AML-193 (cell line): ENCODE data around the gene HNRNPA2B1.
A peak's percentile ranks its signal among the peaks of the same experiment; 100 is the strongest.
"Not testable (repeated sequence)": the region's sequence is repeated elsewhere in the genome, so short reads cannot be mapped to it uniquely, and the experiment has no call there.

Source experiments
- DNase-seq, 2 experiments: peaks; one replicate each; lab custom pipeline; 2025; lab: John Stamatoyannopoulos, UW

HNRNPA2B1 gene

DNA sequence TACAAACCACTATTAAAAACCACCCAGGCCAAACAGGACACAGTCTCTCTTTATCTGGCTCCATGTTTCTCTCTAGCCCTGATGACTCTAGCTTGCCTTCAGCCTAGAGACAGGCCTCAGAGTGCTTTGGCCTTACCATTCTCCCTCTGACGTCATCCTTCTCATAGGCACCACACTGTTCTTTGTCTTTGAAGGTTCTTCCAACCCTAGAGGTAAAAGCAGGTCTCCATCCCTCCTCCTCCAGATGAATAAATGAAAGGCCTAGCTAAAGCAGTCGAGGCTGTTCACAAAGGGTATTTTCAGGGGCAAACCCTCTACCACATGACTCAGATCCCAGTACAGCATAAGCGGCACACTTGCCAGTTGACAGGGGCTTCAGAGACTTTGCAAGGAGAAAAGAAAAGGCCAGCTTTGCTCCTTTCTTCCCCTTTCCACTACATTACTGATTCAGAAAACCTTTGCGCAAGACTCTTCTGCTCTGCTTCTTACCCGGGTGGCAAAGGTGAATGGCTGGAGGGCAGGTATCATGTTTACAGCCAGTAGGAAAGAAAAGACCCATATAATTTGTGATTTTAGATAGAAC is 33.8 kb downstream of the HNRNPA2B1 start:
- DNase-seq = peak in 1 of 2 experiments; percentile 27

GRCh38 chr7:26165950-26166683 is 34.4 kb downstream of the HNRNPA2B1 start:
- no peak for DNase-seq

DNA sequence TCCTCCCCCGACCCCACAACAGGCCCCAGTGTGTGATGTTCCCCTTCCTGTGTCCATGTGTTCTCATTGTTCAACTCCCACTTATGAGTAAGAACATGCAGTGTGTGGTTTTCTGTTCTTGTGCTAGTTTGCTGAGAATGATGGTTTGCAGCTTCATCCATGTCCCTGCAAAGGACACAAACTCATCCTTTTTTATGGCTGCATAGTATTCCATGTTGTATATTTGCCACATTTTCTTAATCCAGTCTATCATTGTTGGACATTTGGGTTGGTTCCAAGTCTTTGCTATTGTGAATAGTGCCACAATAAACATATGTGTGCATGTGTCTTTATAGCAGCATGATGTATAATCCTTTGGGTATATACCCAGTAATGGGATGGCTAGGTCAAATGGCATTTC is 36.7 kb downstream of the HNRNPA2B1 start:
- not testable (repeated sequence) for DNase-seq

DNA sequence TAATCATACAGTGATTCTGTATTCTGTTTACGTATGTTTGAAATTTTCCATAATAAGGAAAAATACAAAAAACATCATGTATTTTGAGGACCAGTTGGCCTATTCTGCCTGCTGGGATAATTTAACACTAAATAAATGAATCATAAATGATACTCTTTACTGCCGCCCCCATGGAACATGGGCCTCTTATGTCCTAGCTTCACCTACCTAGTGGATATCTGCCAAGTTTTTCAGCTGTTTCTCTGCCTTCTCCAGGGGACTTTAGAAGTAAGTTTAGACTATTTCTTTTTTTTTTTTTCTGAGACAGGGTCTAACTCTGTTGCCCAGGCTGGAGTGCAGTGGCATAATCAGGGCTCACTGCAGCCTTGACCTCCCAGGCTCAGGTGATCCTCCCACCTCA is 38.1 kb downstream of the HNRNPA2B1 start:
- DNase-seq = no peak

- DNase-seq = no peak
These were observed 39.6 kb downstream of the HNRNPA2B1 start for GRCh38 chr7:26160896-26161295.

DNA sequence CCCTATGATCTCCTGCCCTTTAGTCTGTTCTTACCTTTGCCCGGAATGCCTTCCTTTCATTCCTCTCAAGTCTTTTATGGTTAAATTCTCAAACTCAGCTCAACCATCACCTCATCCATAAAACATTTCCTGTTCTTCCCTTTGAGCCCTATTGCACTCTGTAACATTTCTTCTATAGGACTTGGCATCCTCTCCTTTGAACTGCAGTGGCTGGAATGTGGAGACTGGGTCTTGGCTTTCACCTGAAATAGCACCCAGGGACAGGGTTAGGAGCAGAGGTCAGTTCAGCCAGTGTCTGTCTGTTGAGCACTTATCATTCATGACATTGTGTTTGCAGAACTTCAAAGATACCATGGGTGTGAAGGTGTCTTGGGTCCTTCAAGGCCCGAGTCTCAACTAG is 41.3 kb downstream of the HNRNPA2B1 start:
- no peak for DNase-seq

DNA sequence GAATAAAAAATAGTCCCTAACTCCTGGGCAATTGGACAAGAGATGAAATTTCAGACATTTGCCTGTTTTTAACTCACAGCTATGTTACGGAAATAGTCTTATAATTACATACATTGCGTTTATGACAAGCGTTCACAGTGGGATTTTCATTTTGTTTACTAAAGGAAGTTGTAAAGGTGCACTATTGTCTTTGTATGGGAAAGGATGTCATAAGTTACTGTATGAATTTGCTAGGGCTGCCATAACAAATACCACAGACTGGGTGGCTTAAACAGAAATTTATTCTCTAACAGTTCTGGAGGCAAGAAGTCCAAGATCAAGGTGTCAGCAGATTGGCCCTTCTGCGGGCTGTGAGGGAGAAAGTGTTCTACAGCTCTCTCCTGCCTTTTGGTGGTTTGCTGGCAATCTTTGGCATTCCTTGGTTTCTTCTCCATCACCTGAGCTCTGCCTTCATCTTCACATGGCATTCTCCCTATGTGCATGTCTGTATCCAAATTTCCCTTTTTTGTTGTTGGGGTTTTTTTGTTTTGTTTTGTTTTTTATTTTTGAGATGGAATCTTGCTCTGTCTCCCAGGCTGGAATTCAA is 42.9 kb downstream of the HNRNPA2B1 start:
- DNase-seq = no peak

GRCh38 chr7:26156451-26157420 is 43.8 kb downstream of the HNRNPA2B1 start:
- DNase-seq = no peak

GRCh38 chr7:26155531-26156375 is 44.8 kb downstream of the HNRNPA2B1 start:
- DNase-seq = no peak

GRCh38 chr7:26153823-26154783 is 46.4 kb downstream of the HNRNPA2B1 start:
- peak; percentile 18 to 28 for DNase-seq

DNA sequence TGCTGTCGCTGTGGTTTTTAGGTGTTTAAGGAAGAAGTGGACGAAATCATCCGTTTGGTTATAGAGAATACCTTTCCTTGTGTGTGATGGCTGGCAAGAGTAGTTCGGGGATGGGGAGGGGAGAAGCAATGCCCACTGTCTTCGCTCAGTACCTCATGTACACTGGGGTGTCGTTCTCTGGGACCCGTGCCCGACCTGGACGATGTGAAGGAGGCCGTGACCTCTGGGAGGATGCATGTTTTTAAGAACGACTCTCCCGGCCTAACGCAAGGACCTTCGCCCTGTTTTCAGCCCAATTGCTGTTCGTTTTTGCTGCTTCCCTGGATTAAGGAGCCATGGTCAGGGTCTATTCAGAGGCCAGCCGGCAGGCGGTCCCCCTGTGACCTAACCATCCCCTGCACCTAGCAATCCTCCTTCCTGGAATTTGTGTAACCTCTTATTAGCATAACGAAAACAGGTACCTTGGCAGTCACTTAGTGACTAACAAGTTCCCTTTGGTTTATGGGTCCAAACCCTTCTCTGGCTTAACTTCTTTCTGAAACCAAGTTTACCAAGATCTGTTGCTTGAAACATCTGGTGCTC is 47.2 kb downstream of the HNRNPA2B1 start:
- DNase-seq = no peak

GRCh38 chr7:26152782-26153240 is 47.7 kb downstream of the HNRNPA2B1 start:
- not testable (repeated sequence) for DNase-seq

DNA sequence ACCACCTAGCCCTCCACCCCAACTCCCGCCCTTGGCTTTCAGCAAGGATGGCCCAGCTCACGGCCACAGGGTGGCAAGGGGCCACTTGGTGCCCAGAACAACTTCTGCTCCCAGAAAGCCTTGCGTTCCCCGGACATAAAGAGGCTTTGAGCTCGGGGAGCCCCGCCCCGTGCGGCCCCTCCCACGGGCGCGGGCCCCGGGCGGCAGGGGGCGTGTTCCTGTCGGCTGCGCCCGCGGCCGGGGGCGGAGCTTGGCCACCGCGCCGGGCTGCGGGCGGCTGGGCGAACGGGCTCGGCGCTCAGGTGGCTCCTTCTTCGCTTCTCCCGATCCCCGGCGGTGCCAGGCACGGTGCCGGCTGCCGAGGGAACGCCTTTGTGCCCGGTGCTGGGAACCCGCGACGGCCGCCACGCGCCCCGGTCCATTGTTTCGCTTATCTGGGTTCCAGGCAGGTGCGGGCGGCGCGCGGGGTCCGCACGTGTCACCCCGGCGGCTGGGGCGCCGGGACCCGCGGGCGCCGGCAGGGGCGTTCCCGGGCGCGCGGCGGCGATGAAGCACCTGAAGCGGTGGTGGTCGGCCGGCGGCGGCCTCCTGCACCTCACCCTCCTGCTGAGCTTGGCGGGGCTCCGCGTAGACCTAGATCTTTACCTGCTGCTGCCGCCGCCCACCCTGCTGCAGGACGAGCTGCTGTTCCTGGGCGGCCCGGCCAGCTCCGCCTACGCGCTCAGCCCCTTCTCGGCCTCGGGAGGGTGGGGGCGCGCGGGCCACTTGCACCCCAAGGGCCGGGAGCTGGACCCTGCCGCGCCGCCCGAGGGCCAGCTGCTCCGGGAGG is 48.4 kb downstream of the HNRNPA2B1 start, which contains the start of gene NFE2L3:
NFE2L3 (plus strand) TSS at position 246 of the 829 bp plus-strand sequence; CDS start at position 547, 301 bp downstream.
- DNase-seq = peak; percentile 62 to 77

DNA sequence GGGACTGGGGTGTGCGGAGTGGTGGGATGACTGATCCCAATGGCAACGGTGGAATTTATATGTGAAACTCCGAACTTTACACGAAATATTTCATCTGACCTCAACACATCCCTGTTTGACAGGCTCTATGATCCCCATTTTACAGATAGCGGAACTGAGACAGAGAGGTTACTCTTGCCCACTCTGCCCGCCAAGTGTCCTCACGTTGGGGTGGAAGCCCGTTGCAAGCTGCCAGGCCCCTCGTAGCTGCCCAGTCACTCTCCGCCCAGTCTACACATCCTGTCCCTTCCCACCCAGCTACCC is 48.9 kb downstream of the HNRNPA2B1 start:
- DNase-seq = no peak

DNA sequence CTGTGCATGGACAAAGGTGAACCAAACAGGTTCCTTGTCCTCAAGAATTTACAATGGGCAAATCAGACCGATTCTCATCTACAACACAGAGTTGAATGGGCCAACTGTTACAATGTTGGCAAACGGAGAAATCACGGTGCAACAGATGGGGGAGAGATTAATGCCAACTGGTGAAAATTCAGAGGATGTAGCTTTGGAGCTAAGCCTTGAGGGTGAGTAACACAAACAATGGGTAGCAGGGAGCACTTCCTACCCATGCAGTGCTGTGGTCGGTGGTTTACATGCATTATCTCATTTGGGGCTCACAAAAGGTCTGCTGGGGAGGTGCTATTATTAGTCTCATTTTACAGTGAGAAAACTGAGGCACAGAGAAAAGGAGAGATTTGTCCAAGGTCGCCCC is 49.5 kb downstream of the HNRNPA2B1 start:
- DNase-seq = no peak

- no peak for DNase-seq
These were observed 51.1 kb downstream of the HNRNPA2B1 start for GRCh38 chr7:26149391-26149977.

DNA sequence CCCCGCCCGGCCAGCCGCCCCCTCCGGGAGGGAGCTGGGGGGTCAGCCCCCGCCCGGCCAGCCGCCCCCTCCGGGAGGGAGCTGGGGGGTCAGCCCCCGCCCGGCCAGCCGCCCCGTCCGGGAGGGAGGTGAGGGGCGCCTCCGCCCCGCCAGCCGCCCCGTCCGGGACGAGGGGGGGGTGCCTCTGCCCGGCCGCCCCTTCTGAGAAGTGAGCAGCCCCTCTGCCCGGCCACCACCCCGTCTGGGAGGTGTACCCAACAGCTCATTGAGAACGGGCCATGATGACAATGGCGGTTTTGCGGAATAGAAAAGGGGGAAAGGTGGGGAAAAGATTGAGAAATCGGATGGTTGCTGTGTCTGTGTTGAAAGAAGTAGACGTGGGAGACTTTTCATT is 52.2 kb downstream of the HNRNPA2B1 start:
- not testable (repeated sequence) for DNase-seq

DNA sequence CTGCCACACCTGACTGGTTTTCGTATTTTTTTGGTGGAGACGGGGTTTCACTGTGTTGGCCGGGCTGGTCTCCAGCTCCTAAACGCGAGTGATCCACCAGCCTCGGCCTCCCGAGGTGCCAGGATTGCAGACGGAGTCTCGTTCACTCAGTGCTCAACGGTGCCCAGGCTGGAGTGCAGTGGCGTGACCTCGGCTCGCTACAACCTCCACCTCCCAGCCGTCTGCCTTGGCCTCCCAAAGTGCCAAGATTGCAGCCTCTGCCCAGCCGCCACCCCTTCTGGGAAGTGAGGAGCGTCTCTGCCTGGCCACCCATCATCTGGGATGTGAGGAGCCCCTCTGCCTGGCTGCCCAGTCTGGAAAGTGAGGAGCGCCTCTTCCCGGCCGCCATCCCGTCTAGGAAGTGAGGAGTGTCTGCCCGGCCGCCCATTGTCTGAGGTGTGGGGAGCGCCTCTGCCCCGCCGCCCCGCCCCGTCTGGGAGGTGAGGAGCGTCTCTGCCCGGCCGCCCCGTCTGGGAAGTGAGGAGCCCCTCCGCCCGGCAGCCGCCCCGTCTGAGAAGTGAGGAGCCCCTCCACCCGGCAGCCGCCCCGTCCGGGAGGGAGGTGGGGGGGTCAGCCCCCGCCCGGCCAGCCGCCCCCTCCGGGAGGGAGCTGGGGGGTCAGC is 52.8 kb downstream of the HNRNPA2B1 start:
- not testable (repeated sequence) for DNase-seq
